HCT116 (cell line): Measurements from ENCODE around the gene TSPAN13. TPM values are rescaled to one million over a fixed set of nuclear protein-coding genes. Genes with fewer than 3 reads are reported as not detected.

Experiments used
- ATAC-seq: fragments of 200-7000 bp; cut with Tn5 transposase; 2 replicates; pipeline ENCODE4 v1.9.1; 2020; ENCODE audit warnings: mild to moderate bottlenecking, moderate library complexity
- BruUV-seq: library from RNA; stranded (reverse); fragments of 400-500 nt; replicated peaks from 2 replicates; lab custom pipeline; 2021; lab: Mats Ljungman, UMichigan
- CTCF ChIA-PET: fragments of 300-600 bp; sonication (Branson Sonifier 250); formaldehyde crosslinking; loops from one replicate; lab custom pipeline; 2021; ENCODE audit warnings: antibody characterized with exemption; lab: Charles Lee
- POLR2A ChIA-PET: fragments of 300-600, 350-600 bp; sonication (Branson Sonifier 250); formaldehyde crosslinking; loops from one replicate; lab custom pipeline; 2021; ENCODE audit warnings: antibody characterized with exemption; lab: Charles Lee
- RAD21 ChIA-PET, 2 experiments: fragments of 300-600 bp; sonication (Branson Sonifier 250); formaldehyde crosslinking; loops; one replicate each; lab custom pipeline; 2023; ENCODE audit warnings: low total read pairs in 2 of 2; ENCODE audit not compliant: uncharacterized antibody in 2 of 2, unreplicated experiment in 2 of 2, low non-redundant PET in 1 of 2; lab: Charles Lee
- DNase-seq: peaks from one replicate; pipeline ENCODE4 v3.0.0-alpha.2; 2010; ENCODE audit warnings: low read depth, low spot score
- H2AFZ ChIP-seq: fragments of 200-600 bp; shearing (Covaris generic), sonication (generic); 2 replicates; pipeline ENCODE4 v1.6.1; 2017; ENCODE audit warnings: low read depth, mixed run types, mixed read lengths, antibody characterized with exemption, low read length; ENCODE audit not compliant: poor library complexity, severe bottlenecking
- H3K27ac ChIP-seq: 2 replicates; pipeline ENCODE4 v1.5.1; 2012; ENCODE audit warnings: low read depth, low read length
- H3K27me3 ChIP-seq: fragments of 200-600 bp; sonication (generic); 2 replicates; pipeline ENCODE4 v1.6.1; 2016; ENCODE audit warnings: mixed run types, low read length, mixed read lengths; ENCODE audit not compliant: insufficient read depth
- H3K36me3 ChIP-seq, 2 experiments: fragments of 200-500 bp in 1 of 2; fragments of 200-600 bp in 1 of 2; sonication (Bioruptor generic) in 1 of 2; sonication (generic) in 1 of 2; 2 replicates each; pipeline versions ENCODE4 v1.5.1 to v1.6.1; 2014 to 2016; ENCODE audit warnings: low read length in 2 of 2, inconsistent platforms in 1 of 2, mixed read lengths in 1 of 2, mixed run types in 1 of 2; ENCODE audit not compliant: insufficient read depth in 2 of 2, control insufficient read depth in 1 of 2
- H3K4me1 ChIP-seq, 2 experiments: fragments of 200-600 bp in 1 of 2; sonication (generic) in 1 of 2; 2 replicates each; pipeline versions ENCODE4 v1.5.1 to v1.6.1; 2012 to 2017; ENCODE audit warnings: low read length in 2 of 2, inconsistent platforms in 1 of 2, mild to moderate bottlenecking in 1 of 2, mixed read lengths in 1 of 2, mixed run types in 1 of 2, moderate library complexity in 1 of 2; ENCODE audit not compliant: insufficient read depth in 2 of 2, control insufficient read depth in 1 of 2
- H3K4me2 ChIP-seq: fragments of 200-600 bp; sonication (generic); 2 replicates; pipeline ENCODE4 v1.6.1; 2017; ENCODE audit warnings: mixed run types, low read length, mixed read lengths
- H3K4me3 ChIP-seq, 2 experiments: fragments of 200-600 bp in 1 of 2; sonication (generic) in 1 of 2; replicated peaks in 1 of 2; 2 replicates each; pipeline ENCODE4 v1.5.1; 2011 to 2016; ENCODE audit warnings: low read length in 2 of 2, control low read depth in 1 of 2, low read depth in 1 of 2, mild to moderate bottlenecking in 1 of 2, mixed read lengths in 1 of 2, mixed run types in 1 of 2
- H3K79me2 ChIP-seq: fragments of 200-600 bp; sonication (generic); 2 replicates; pipeline ENCODE4 v1.6.1; 2017; ENCODE audit warnings: mild to moderate bottlenecking, mixed run types, low read length, moderate library complexity, mixed read lengths; ENCODE audit not compliant: insufficient read depth
- H3K9ac ChIP-seq: fragments of 200-600 bp; sonication (generic); 2 replicates; pipeline ENCODE4 v1.6.1; 2016; ENCODE audit warnings: low read length, mixed read lengths
- H3K9me2 ChIP-seq: fragments of 200-600 bp; sonication (generic), shearing (Covaris generic); 2 replicates; pipeline ENCODE4 v1.6.1; 2017; ENCODE audit warnings: mixed run types, mild to moderate bottlenecking, moderate library complexity; ENCODE audit not compliant: insufficient read depth
- H3K9me3 ChIP-seq, 2 experiments: fragments of 200-500 bp in 1 of 2; fragments of 200-600 bp in 1 of 2; sonication (Bioruptor generic) in 1 of 2; sonication (generic) in 1 of 2; 2 replicates each; pipeline ENCODE4 v1.6.1; 2014 to 2017; ENCODE audit warnings: low read length in 2 of 2, mixed read lengths in 2 of 2, inconsistent platforms in 1 of 2, low read depth in 1 of 2, mild to moderate bottlenecking in 1 of 2, mixed run types in 1 of 2, moderate library complexity in 1 of 2; ENCODE audit not compliant: control insufficient read depth in 1 of 2, insufficient read depth in 1 of 2
- H4K20me1 ChIP-seq: fragments of 200-600 bp; sonication (generic), shearing (Covaris generic); 2 replicates; pipeline ENCODE4 v1.6.1; 2017; ENCODE audit warnings: mixed run types, mild to moderate bottlenecking, moderate library complexity; ENCODE audit not compliant: insufficient read depth
- CBX3 ChIP-seq: IDR thresholded peaks from 2 replicates; pipeline ENCODE4 v1.6.1; 2012; ENCODE audit warnings: low read depth
- EZH2phosphoT487 ChIP-seq: fragments of 200-600 bp; IDR thresholded peaks from 2 replicates; pipeline ENCODE4 v1.6.1; 2018; ENCODE audit warnings: antibody characterized with exemption, borderline replicate concordance
- POLR2AphosphoS5 ChIP-seq: IDR thresholded peaks from 2 replicates; pipeline ENCODE4 v1.6.1; 2011; ENCODE audit warnings: mild to moderate bottlenecking, low read depth, low read length, moderate library complexity
- SRF ChIP-seq: IDR thresholded peaks from 2 replicates; pipeline ENCODE4 v1.6.1; 2012; ENCODE audit warnings: low read depth
- YY1 ChIP-seq: IDR thresholded peaks from 2 replicates; pipeline ENCODE4 v1.6.1; 2011; ENCODE audit warnings: low read length, low read depth, moderate library complexity, mild to moderate bottlenecking; ENCODE audit not compliant: insufficient replicate concordance; ENCODE audit errors: extremely low read depth
- ZNF274 ChIP-seq: fragments of 200-500 bp; sonication (Bioruptor generic); IDR thresholded peaks from 2 replicates; pipeline ENCODE4 v1.6.1; 2014; ENCODE audit warnings: mild to moderate bottlenecking, low read depth, low read length, inconsistent platforms
- intact Hi-C: fragments of 100-400 bp; cut with micrococcal nuclease; formaldehyde crosslinking; loops from 2 replicates; pipeline ENCODE4 v1.10.0; 2022
- total RNA-seq: library from RNA; stranded (reverse); gene quantifications from one replicate; pipeline ENCODE4 v1.2.1, GENCODE V29; 2021; ENCODE audit not compliant: unreplicated experiment
- TF ChIP-seq, protein P1 (sequence below), 3 experiments: fragments of 200-600 bp in 1 of 3; sonication (generic) in 1 of 3; IDR thresholded peaks in 2 of 3; conservative IDR thresholded peaks in 1 of 3; 2 replicates each; pipeline ENCODE4 v1.5.1; 2012 to 2017; ENCODE audit warnings: low read depth in 2 of 3, low read length in 2 of 3, antibody characterized with exemption in 1 of 3, borderline replicate concordance in 1 of 3, control low read depth in 1 of 3, mild to moderate bottlenecking in 1 of 3, mixed read lengths in 1 of 3, mixed run types in 1 of 3, moderate library complexity in 1 of 3; ENCODE audit not compliant: insufficient read depth in 1 of 3
- TF ChIP-seq, protein P2 (sequence below): IDR thresholded peaks from 2 replicates; pipeline ENCODE4 v1.6.1; 2011; ENCODE audit warnings: mild to moderate bottlenecking, low read length, moderate library complexity; ENCODE audit not compliant: insufficient replicate concordance; ENCODE audit errors: extremely low read depth

Gene TSPAN13
- total RNA-seq, 1 experiment from 2014 or later: 18.5 TPM

DNA sequence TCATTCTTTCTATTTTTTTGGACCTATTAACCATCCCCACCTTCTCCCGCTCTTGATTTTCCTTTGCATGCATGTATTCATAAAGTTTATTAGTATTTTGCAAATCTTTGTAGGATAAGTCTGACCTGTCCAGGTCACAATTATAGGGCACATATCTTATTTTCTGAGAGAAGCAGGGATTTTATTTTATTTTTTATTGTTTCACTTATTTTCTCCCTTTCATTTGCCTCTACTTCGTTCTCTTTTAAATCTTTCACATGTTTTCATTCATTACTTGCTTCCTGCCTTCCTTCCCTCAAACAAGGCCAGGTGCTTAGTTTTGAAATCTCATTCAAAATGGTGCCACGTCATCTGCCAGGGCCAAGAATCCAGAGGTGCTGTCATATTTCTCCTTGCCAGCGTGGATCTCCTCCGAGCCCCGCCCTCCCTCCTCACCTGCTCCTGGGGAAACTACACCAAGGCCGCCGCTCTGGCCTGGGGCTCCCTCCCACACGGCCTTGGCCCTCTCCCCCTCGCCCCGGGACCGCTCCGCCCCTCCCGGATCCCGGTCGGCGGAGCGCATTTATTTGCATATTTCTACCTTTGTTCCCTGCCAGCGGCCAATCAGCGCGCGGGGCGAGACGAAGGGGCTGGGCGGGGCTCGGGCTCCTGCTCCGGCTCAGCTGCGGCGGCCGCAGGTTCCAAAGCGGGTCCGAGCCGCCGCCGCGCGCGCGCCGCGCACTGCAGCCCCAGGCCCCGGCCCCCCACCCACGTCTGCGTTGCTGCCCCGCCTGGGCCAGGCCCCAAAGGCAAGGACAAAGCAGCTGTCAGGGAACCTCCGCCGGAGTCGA lies at the start of gene TSPAN13 (continued):
- TF ChIP-seq, protein P1, sequence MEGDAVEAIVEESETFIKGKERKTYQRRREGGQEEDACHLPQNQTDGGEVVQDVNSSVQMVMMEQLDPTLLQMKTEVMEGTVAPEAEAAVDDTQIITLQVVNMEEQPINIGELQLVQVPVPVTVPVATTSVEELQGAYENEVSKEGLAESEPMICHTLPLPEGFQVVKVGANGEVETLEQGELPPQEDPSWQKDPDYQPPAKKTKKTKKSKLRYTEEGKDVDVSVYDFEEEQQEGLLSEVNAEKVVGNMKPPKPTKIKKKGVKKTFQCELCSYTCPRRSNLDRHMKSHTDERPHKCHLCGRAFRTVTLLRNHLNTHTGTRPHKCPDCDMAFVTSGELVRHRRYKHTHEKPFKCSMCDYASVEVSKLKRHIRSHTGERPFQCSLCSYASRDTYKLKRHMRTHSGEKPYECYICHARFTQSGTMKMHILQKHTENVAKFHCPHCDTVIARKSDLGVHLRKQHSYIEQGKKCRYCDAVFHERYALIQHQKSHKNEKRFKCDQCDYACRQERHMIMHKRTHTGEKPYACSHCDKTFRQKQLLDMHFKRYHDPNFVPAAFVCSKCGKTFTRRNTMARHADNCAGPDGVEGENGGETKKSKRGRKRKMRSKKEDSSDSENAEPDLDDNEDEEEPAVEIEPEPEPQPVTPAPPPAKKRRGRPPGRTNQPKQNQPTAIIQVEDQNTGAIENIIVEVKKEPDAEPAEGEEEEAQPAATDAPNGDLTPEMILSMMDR (IDR thresholded peaks at IDR 0.05 in 2 of 3, conservative IDR thresholded peaks at IDR 0.05 in 1 of 3; ENCODE audit: borderline replicate concordance in 1 of 3, insufficient read depth in 1 of 3, low read depth in 2 of 3, low read length in 2 of 3): no peak
- TF ChIP-seq EZH2phosphoT487 (no peak), SRF (no peak)

DNA sequence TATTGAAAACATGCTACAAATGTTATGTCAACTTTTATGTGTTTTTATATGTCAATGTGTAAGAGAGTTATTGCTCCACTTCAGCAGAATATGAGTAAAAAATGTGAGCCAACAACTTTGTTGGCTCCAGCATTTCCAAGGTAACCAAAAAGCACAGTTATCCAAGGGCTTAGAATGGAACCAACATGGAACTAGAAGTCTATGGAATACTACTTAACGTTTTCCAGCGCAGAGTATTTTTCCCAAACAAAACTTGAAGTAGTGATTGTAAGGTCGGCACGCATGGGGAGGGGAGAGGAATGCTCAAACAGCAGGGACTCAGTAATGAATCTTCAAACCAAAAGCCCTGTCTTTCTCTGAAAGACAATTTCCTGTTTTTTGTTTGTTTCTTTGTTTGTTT lies 45.0 kb upstream of the TSPAN13 start:
- H3K4me1 ChIP-seq: no peaks in the 10 kb centered on the region
- POLR2A ChIA-PET: no interaction called here
- peaks cover 14 to 18% of the 10 kb centered on the region in 2 experiments for H3K36me3 ChIP-seq
- CTCF ChIA-PET: no interaction called here
- intact Hi-C loops: no loop called here
- H3K4me3 ChIP-seq: no peak overlapping the region
- no peak for ATAC-seq
- no peaks in the 10 kb centered on the region for H3K9me3 ChIP-seq
- DNase-seq: no peak
- no peak for TF ChIP-seq CBX3
- no peak for TF ChIP-seq ZNF274
- TF ChIP-seq, protein P2, sequence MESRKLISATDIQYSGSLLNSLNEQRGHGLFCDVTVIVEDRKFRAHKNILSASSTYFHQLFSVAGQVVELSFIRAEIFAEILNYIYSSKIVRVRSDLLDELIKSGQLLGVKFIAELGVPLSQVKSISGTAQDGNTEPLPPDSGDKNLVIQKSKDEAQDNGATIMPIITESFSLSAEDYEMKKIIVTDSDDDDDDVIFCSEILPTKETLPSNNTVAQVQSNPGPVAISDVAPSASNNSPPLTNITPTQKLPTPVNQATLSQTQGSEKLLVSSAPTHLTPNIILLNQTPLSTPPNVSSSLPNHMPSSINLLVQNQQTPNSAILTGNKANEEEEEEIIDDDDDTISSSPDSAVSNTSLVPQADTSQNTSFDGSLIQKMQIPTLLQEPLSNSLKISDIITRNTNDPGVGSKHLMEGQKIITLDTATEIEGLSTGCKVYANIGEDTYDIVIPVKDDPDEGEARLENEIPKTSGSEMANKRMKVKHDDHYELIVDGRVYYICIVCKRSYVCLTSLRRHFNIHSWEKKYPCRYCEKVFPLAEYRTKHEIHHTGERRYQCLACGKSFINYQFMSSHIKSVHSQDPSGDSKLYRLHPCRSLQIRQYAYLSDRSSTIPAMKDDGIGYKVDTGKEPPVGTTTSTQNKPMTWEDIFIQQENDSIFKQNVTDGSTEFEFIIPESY: no peak
- no peak for TF ChIP-seq POLR2AphosphoS5
- TF ChIP-seq, protein P1 (IDR thresholded peaks at IDR 0.05 in 2 of 3, conservative IDR thresholded peaks at IDR 0.05 in 1 of 3; ENCODE audit: borderline replicate concordance in 1 of 3, insufficient read depth in 1 of 3, low read depth in 2 of 3, low read length in 2 of 3): no peak
- TF ChIP-seq SRF: no peak
- TF ChIP-seq YY1: no peak
- no peak overlapping the region for H3K27ac ChIP-seq
- no TSS peak for BruUV-seq
- H4K20me1 ChIP-seq: no peaks in the 10 kb centered on the region; the same call in 1 of the 2 replicates
- H3K27me3 ChIP-seq: no peaks in the 10 kb centered on the region
- H3K9me2 ChIP-seq: no peaks in the 10 kb centered on the region
- H3K79me2 ChIP-seq: no peaks in the 10 kb centered on the region
- no peak overlapping the region for H3K4me2 ChIP-seq
- RAD21 ChIA-PET: no interaction called here
- no peak overlapping the region for H2AFZ ChIP-seq
- H3K9ac ChIP-seq: no peak overlapping the region
